Dermis blood vessel endothelial cell (primary cell): ENCODE results near the gene ARF6. TPM values are rescaled to one million over a fixed set of nuclear protein-coding genes. Genes with fewer than 3 reads are reported as not detected.
"Not testable (repeated sequence)": the region's sequence is repeated elsewhere in the genome, so short reads cannot be mapped to it uniquely, and the experiment has no call there.

ENCODE experiments used
- DNase-seq: peaks from one replicate; pipeline ENCODE4 v3.0.0; 2010
- total RNA-seq: library from RNA; depleted of rRNA; stranded (reverse); fragments of >200 nt; gene quantifications from 2 replicates; pipeline ENCODE4 v1.2.3, GENCODE V29; 2014

The ARF6 gene
- total RNA-seq, 1 donor from 2014 or later = 64.7 TPM

DNA sequence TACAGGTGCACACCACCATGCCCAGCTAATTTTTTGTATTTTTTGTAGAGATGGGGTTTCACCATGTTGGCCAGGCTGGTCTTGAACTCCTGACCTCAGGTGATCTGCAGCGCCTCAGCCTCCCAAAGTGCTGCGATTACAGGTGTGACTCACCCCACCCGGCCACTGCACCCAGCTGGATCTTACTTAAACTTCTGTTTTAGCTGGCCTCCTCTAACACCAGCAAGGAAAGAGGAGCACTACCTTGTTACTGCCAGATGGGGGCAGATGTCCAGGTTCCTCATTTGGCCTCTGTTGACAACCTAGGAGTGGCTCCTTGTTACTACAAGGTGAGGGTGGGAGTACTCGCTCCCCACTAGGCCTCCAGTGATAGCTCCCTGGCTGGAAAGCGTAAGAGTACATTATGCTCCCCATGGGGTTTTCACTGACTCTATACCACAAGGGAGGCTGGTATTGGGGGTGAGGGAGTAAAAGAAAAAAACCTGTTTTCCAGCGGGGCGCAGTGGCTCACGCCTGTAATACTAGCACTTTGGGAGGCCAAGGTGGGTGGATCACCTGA, 13.2 kb upstream of the ARF6 start:
- DNase-seq = peak; percentile 80

DNA sequence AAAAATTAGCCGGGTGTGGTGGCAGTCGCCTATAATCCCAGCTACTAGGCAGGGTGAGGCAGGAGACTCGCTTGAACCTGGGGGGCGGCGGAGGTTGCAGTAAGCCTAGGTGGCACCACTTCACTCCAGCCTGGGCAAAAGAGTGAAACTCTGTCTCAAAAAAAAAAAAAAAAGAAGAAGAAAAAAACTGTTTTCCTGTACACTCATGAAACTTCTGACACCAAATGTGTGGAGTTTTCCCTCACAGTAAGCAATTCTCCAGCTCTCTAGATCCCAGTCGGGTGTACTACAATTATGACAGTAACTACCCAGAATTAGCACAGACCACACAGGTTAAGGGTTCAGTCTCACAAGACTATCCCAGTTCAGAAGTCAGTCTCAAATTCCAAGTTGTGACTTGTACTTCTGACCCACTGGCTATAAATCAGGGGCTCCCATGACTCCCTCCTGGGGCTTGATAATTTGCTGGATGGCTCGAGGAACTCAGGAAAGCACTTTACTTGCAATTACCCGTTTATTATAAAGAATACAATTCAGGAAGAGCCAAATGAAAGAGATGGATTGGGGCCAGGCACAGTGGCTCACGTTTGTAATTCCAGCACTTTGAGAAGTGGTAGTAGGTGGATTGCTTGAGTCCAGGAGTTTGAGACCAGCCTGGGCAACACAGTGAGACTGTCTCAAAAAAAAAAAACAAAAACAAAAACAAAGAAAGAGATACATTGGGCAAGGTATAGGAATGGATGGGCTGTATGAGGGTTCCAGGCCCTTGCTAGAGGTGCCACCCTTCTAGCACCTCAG, 12.4 kb upstream of the ARF6 start:
- DNase-seq = no peak

- DNase-seq = no peak
Measured at GRCh38 chr14:49881350-49882001, 11.4 kb upstream of the ARF6 start.

DNA sequence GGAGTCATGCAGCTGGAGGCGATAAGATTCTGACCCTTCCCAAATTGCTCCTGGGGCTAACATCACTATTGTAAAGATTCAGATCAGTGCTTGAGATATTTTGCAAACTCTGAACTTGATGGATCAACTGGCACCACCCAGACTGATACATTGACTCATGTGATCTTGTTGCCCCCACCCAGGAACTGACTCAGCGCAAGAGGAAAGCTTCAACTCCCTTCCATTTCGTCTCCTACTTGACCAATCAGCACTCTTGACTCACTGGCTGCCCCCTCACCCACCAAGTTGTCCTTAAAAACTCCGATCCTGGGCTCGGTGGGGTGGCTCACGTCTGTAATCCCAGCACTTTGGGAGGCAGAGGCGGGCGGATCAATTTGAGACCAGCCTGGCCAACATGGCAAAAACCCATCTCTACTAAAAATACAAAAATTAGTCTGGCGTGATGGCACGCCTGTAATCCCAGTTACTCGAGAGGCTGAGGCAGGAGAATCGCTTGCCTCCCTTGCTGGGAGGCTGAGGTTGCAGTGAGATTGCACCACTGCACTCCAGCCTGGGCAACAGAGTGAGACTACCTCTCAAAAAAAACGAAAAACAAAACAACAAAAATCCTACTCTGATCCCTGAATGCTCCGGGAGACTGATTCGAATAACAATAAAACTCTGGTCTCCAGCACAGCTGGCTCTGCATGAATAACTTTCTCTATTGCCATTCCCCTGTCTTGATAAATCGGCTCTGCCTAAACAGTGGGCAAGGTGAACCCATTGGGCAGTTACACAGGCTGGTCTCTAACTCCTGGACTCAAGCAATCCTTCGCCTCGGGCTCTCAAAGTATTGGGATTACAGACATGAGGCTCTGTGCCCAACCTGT, 9.8 kb upstream of the ARF6 start:
- no peak for DNase-seq

DNA sequence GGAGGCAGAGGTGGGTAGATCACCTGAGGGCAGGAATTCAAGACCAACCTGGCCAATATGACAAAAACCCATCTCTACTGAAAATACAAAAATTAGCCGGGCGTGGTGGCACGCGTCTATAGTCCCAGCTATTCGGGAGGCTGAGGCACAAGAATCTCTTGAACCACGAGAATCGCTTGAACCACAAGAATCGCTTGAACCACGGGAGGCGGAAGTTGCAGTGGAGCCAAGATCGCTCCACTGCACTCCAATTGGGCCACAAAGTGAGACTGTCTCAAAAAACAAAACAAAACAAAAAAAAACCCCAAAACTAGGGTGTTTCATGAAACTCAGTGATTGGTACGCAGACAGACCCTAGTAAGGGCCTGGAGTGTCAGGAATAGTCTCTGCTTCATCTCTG, 6.4 kb upstream of the ARF6 start:
- no peak for DNase-seq

GRCh38 chr14:49888293-49888692, 4.6 kb upstream of the ARF6 start:
- DNase-seq = no peak

- DNase-seq = peak; percentile 84
Measured at GRCh38 chr14:49892301-49892635, 614 bp upstream of the ARF6 start.

DNA sequence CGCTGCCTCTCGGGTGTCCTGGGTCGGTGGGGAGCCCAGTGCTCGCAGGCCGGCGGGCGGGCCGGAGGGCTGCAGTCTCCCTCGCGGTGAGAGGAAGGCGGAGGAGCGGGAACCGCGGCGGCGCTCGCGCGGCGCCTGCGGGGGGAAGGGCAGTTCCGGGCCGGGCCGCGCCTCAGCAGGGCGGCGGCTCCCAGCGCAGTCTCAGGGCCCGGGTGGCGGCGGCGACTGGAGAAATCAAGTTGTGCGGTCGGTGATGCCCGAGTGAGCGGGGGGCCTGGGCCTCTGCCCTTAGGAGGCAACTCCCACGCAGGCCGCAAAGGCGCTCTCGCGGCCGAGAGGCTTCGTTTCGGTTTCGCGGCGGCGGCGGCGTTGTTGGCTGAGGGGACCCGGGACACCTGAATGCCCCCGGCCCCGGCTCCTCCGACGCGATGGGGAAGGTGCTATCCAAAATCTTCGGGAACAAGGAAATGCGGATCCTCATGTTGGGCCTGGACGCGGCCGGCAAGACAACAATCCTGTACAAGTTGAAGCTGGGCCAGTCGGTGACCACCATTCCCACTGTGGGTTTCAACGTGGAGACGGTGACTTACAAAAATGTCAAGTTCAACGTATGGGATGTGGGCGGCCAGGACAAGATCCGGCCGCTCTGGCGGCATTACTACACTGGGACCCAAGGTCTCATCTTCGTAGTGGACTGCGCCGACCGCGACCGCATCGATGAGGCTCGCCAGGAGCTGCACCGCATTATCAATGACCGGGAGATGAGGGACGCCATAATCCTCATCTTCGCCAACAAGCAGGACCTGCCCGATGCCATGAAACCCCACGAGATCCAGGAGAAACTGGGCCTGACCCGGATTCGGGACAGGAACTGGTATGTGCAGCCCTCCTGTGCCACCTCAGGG, 679 bp downstream of the ARF6 start:
- DNase-seq = peak; percentile 53

DNA sequence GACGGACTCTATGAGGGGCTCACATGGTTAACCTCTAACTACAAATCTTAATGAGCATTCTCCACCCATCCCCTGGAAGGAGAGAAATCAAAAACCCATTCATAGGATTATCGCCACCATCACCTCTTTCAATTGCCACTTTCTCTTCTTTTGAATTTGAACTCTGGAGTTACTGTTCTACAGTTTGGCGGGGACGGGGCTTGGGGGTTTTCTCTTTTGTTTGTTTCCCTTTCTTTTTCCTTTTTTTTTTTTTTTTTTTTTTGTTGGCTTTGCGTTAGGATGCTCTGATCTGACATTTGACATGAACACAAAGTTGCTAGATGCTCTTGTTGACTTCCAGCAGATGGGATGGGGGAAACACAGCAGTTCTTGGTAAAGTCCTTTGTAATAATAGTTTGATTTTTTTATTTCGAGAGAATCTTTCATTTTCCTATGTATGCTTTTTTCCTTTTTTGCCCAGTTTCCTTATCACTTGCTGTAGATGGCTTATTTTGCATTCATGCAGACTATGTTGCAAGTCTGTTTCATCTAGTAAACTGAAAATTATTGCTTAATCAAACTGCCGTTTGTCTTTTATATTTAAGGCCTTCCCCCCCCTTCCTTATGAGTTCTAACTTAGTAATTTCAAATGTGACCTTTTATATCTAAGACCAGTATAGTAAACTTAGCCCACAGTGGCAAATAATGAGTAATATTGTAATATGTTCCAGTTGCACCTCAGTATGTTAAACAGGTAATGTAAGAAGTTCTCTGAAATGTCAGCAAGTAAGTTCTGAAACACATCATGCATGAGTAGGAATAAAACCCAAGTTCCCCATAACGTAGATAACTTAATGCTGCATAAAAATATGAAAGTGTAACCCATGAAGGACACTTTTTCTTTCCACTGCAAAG, 1.6 kb downstream of the ARF6 start:
- DNase-seq = not testable (repeated sequence)

GRCh38 chr14:49895480-49895879, 2.6 kb downstream of the ARF6 start:
- DNase-seq = no peak

DNA sequence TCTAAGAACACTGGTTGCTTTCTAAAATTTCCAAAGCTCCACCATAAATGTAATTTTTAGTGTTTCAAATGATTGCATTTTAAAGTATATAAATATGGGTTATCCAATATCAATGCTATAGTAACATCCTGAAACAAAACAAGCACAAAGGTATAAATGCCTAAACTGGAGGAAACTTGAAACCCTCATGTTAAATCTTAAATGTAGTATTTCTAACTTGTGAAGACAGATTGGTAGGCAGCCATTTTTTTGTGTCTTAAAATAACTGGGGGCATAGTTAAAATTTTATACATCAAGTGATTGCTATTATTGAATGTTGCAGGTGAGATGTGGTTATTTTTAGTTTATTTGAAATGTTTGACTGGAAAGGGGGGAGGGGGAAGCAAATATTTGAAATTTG, 3.4 kb downstream of the ARF6 start:
- not testable (repeated sequence) for DNase-seq

DNA sequence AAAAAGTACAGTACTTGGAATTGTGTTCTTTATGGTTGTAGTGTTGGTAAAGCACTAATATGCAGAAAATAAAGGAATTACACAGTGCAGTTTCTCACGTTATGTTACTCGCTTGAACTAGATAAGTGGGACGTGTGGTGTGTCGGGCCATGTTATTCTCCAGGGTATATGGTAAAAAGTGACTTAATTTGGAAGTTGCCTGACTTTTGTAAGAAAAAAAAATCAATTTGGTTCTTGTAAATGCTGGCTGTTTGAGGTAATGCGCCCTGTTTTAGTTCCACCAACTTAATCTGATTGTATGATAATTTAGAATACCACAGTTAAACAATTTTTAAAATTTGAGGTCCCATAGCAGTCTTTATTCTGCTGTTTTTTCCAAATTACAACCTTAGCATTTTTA, 4.1 kb downstream of the ARF6 start:
- no peak for DNase-seq

- no peak for DNase-seq
Measured at GRCh38 chr14:49897414-49897813, 4.5 kb downstream of the ARF6 start.

DNA sequence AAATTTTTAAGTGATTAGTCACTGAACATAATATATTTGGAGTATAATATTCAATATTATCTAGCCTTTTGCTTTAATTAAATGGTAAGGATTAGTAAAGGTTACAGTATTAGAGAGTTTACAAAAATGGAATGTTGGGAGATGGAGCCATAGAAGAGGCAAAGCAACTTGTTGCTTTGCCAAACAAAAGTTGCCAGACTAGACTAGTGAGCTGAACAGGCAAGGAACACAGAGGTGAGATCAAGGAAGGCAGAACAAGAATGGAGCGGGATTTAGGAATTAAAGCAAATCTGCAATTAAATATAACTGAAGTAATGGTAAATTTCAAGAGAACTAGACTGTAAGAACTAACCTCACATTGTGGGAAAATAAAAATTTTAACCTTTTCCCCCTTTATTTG, 5.1 kb downstream of the ARF6 start:
- no peak for DNase-seq

GRCh38 chr14:49898485-49898884, 5.6 kb downstream of the ARF6 start:
- no peak for DNase-seq

- no peak for DNase-seq
Measured at GRCh38 chr14:49900973-49901372, 8.1 kb downstream of the ARF6 start.

DNA sequence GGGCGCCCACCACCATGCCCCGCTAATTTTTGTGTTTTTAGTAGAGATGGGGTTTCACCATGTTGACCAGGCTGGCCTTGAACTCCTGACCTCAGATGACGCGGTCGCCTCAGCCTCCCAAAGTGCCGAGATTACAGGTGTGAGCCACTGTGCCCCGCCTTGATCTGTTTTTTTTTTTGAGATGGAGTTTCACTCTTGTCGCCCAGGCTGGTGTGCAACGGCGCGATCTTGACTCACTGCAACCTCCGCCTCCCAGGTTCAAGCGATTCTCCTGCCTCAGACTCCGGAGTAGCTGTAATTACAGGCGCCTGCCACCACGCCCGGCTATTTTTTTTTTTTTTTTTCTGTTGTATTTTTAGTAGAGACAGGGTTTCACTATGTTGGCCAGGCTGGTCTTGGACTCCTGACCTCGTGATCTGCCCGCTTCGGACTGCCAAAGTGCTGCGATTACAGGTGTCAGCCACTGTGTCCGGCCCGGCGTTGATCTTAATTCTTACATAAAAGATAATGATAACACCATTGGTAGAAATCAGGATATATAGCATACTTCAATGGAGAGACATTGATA, 9.9 kb downstream of the ARF6 start:
- not testable (repeated sequence) for DNase-seq

DNA sequence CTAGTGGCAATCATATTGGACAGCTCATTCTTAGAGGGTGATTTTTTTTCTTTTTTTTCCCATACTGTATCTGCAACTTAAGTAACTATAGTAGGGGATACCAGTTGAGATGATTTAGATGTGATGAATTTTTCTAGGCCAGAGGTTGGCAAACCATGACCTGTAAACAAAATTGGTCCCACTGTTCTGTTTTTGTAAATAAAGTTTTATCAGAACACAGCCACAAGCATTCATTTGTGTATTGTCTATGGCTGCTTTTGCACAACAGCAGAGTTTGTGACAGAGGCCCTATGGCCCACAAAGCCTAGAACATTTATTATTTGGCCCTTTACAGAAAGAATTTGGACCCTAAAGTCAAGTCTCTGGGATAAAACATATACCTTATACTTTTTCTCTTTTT, 11.4 kb downstream of the ARF6 start:
- no peak for DNase-seq

DNA sequence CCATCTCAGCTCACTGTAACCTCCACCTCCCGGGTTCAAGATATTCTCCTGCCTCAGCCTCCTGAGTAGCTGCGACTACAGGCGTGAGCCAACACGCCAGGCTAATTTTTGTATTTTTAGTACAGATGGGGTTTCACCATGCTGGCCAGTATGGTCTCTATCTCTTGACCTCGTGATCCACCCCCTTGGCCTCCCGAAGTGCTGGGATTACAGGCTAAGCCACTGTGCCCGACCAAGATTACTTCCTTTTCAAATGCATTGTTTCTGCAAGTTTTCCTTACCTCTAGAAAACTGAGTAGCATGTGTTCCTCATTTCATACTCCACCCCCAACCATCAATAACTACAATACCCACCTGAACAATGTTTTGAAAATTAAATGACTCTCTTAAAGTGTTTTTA, 13.1 kb downstream of the ARF6 start:
- DNase-seq = no peak

DNA sequence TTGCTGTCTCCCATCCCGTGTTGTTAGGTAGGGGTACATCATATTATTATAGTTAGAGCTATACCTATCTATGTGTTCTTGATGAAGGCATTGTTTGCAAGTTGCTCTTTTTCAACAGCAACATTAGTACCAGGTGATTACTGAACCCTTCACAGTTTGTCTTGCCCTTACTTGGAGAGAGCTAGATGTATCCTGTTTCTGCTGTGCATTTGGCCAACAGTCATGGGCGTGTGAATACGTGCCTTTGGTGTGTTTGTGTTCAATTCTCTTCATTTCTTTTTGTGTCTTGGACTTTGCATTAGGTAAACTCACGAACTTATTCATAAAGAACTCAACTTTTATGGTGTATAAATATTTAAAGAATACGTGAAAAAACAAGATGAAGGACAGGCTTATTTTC, 14.3 kb downstream of the ARF6 start:
- peak; percentile 41 for DNase-seq

GRCh38 chr14:49908433-49908782, 15.5 kb downstream of the ARF6 start:
- DNase-seq = no peak
